SHP77 (cell line): ENCODE data around the gene CELSR1.

Experiments used
- DNase-seq, 2 experiments: peaks; one replicate each; lab custom pipeline; 2025; lab: John Stamatoyannopoulos, UW

The CELSR1 gene

DNA sequence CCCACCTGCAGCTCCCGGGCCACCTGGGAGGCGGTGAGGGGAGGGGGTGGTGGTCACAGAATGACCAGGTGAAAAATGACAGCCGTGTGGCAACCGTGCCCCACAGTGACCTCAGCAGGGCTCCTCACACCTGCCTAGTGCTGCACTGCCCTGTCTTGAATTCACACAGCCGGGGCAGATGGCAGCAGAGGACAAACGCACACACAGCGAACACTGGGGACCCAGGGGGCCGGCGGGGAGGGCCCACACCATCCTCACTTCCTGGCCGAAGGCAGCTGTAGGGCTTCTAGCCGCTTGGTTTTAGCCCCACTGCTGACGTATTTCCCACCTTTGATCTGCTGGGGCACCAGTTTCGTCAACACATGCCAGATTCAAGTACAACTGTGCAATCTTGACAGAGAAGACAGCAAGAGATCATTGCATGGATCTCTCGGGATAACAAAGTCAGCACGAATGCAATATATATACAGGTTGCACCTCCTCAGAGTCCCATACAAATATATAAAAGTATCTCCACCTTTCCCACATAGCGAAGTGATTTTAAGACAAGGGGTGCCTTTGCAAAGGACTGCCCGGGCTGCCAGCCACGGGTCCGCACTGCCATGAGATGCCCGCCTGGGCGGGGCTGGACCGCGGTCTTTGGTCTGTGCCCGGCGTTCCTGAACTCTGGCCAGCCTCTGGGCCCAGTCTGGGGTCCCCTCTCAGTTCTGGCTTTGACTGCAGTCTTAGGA, 175.1 kb downstream of the CELSR1 start:
- peak; percentile 93 to 96 for DNase-seq

DNA sequence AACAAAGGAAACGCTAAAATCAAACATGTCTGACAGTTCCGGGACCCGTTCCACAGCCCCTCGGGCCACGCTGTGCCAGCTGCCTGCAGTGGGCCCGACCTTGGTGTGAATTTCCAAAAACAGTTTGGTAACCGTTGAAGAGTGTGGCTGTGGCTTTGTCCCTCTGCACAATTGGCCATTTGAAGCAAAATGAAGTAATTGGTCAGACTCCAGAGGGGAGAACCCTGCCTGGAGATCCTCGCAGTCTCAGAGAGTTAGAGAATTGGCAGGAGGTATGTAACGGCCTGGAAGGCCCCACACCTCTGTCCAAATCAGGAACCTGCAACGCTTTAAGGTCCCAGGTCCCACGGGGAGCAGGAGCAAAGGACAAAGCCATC, 175.6 kb downstream of the CELSR1 start:
- DNase-seq: no peak

DNA sequence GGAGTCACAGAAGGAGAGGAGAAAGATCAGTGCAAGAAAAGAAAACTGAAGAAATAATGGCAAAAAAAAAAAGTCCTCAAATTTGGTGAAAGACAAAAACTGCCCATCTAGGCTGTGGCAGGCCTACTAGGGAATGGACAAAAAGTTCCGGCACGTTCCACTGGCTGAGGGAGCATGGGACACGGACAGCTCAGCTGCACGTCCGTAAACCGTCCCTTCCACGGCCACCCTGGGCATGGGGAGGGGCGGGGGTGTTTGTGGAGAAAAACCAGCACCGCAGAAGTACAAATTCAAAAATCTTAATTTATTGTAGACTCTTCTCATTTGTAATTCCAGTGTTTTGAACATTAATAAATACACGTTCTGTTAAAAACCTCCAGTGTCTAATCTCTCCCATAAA, 176.5 kb downstream of the CELSR1 start:
- DNase-seq: no peak

DNA sequence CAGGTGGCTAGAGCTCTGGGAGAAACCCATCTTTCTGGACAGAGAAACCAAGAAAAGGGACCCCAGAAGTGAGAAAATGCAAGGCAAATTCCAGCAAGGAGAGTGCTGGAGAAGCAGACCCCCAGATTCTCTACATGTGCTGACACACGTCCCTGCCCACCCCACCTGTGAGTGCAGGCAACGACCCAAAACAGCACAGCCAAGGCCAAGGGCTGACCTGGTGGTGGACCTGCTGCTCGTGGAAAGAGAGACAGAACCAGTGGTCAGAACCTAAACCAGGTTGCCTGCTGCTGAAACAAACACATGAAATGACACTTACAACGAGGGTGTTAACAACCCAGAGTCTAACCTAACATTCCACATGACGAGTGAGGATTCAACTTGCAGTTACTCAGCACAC, 177.3 kb downstream of the CELSR1 start:
- DNase-seq: no peak

DNA sequence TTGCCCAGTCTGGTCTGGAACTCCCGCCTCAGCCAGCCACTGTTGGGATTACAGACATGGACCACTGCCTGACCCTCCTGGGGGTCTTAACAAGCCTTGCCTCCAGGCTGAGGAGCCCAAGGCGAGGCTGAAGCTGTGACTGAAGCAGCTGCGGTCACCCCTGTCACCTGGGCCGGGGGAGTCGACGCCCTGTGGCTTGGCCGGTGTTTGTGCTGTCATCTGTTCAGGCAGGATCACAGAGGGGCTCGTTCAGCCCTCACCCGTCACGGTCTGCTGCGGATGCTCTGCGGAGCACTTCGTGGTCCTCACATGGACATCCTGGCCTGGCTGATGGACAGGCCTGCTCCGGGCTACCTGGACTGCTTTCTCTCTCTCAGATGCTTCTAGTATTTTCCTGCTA, 178.1 kb downstream of the CELSR1 start:
- no peak for DNase-seq

DNA sequence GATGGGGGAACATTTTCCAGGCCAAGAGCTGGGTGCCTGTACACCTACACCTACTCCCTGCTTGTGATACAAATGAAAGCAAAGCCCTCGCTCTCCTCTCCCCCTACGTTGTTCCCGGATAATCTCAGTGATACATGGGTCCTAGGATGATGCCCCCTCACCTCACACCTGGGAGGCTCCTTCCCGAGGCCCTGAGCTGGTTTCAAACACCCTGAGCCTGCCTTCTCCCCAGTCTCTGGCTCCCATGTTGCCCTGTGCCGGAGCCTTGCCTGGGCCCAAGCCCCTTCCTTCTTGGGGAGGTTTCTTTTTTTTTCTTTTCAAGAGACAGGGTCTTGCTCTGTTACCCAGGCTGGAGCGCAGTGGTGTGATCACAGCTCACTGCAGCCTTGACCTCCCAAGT, 178.7 kb downstream of the CELSR1 start:
- no peak for DNase-seq

DNA sequence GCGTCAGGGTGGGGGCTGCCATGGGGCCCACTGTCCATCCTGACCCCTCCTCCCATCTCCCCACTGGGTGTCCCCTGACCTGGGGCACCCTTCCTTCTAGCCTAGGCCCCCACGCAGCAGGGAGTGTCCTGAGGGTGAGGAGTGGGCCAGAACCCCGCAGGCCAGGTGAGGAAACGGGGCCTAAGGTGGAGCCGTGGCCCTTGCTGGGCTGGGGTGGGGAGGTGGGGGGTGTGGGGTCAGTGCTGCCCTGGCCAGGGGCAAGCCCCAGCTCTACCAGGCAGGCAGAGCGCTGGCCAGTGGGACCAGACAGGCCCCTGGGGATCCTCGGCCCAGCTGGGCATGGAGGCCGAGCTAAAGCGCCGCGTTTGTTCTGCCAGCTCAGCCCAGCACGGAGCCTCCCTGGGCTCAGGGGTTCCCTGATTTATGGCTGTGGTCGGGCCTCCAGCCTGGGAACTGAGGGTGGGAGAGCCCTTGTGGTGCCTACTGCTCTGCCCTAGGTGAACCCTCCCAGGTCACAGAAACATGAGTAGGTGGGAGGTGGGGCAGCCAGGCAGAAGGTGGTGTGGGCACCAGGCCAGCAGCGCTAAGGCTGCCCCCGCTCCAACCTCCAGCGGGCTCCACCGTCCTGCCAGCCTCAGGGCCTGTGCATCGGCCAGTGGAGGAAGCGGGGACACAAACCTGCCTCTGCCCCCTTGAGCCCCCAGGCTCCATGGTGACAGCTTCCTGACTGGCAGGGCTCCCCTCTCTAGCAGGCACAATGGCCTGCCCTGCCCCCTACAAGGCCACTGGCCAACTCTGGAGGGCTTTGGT, 179.5 kb downstream of the CELSR1 start:
- DNase-seq: no peak

DNA sequence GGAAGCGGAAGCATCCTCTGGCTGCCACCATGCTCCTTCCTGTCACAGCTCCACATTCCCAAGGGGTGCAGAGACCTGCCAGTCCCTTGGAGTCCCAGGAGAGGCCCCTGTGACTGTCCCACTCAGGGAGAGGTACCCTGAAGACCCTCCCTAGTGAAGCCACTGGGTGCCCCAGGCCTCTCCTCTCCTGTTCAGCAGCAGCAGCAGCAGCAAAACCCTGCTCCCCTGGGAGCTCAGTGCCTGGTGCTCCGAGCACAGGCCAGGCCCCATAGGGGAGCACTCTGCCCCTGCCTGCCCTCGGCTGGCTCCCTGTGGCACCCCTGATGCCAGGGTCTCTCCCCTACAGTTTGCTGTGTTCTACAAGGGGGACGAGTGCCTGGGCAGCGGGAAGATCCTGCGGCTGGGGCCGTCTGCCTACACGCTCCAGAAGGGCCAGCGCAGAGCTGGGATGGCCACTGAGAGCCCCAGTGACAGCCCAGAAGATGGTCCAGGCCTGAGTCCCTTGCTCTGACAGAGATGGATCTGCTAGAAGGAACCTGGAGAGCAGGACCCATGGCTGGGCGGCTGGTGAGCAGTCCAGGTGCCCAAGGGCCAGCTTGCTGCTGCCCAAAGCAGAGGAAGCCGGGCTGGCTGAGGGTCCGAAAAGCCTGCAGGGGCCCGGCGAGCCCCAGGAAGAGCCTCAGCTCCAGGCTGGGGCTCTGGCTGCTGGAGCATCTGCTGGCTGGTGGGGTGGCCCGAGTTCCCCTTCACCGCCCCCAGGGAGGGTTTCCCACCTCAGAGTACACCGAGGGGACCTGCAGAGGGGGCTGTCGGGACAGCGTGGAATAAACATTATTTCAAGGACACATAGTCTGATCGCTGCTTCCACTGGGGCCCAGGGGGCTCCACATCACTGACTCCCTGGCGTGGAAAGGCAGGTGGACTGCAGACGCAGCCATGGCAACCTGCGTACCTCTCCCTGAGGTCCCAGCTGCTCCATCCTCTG, 180.6 kb downstream of the CELSR1 start:
- DNase-seq: no peak

DNA sequence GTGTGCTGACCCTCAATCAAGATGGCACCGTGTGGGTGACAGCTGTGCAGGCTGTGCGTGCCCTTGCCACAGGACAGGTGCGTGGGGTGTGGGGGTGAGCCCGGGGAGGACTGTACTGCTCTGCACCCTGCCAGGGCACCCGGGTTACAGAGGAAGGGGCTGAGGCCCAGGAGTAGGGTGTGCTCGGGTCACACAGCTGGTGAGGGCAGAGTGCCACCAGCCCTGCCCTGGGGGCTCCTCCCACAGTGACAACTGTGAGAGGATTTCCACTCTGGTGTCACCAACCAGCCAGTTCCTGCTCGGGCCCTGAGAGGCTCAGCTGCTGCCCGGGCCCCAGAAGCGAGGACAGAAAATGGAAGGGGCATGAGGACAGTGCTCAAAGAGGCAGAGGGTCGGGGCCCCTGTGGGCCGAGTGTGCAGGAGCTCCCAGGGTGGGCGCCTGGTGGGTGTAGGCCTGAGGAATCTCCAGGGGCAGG, 181.4 kb downstream of the CELSR1 start:
- no peak for DNase-seq

DNA sequence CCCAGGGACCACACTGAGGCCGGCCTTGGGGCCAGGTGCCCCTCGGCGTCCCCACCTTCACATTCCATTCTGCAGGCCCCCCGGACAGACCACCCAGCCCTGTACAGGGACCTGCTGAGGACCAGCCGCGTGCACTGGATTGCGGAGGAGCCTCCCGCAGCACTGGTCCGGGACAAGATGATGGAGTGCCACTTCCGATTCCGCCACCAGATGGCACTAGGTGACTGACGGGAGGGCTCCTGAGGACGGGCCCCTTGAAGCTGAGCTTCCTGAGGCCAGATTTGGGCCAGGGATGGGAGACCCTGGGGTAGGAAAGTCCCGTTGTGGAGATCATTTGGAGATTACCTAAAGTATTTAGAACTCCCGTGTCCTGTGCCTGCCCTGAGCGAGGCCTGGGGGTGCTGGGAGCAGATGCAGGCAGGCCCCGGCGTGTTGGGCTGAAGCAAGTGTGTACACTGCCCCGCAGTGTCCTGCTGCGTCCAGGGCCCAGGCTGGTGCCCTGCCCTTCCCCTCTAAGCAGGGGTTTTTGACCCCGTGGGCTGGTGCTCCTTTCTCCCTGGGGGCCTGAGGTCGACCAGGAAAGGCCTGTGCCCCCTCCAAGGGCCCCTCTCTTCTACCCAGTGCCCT, 181.9 kb downstream of the CELSR1 start:
- DNase-seq: peak; percentile 68 to 70

DNA sequence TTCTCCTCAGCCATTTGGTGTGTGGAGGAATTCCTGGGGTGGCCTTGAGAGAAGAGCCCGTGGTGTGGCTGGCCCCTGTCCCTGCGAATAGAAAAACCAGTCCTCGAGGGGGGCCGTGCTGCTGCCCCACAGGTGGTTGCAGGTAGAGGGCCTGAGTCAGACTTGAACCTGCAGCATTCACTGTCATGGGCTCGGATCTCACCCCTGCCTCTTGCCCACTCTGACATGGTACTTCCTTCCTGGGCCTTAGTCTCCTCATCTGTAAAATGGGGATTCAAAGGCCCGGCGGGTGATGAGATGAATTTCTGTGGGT, 182.5 kb downstream of the CELSR1 start:
- DNase-seq: no peak

DNA sequence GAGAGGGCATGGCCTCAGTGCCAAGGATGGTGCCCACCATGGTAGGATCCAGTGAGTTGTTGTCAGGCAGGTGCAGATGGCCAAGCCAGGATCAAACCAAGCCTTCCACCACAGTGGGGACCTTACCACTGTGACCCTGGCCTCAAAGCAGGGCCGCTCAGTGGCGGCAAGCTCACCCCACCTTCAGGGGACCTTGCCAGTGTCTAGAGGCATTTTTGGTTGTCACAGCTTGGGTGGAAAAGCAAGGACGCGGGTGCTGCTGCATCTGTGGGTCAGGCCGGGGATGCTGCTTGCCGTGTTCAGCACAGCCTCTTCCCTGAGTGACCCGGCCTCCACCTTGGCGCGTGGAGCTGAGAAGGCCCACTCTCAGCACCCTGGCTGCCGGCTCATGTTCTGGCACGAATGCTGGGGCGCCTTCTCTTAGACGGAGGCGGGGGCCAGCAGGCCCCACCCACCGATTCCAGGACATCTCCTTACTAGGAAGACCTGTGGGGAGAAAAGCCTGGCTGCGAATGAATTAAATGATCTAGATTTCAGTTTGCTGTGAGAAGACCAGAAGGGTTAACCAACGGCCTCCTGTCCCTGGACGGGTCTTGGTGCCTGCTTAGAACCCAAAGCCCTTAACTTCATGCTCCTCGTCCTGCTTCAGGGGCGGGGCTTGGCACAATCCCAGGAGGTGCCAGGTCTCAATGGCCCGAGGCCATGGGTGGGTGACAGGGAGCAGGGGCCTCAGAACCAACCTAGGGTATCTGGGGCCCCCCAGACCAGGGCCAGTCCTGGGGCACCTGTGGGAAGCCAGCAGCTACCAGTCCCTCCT, 183.0 kb downstream of the CELSR1 start:
- DNase-seq: no peak

DNA sequence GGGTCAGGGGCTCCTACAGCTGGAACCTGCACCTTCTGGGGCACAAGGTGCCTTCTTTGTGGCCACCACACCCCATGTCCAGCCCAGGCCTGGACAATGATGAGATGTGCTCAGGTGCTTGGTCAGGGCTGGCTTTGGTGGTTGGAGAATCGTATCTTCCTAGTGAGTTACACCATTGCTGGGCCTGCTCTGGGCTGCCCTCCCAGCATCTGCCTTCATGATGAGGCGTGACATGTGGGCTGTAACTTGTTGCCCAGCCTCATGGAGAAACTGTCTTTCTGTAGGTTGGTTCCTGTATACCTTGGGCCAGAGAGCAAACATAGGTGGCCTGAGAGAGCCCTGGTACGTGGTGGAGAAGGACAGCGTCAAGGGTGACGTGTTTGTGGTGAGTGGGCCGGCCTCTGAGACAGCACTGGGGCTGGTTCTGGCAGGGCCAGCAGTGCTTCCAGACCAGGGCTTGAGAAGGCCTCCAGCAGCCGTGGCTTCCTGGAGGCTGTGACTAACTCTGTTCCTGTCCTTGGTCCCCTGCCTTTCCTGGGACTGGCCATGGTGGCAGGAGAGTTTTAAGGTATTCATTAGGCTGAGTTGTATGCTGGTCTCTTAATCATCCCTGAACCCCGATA, 183.8 kb downstream of the CELSR1 start:
- DNase-seq: no peak

DNA sequence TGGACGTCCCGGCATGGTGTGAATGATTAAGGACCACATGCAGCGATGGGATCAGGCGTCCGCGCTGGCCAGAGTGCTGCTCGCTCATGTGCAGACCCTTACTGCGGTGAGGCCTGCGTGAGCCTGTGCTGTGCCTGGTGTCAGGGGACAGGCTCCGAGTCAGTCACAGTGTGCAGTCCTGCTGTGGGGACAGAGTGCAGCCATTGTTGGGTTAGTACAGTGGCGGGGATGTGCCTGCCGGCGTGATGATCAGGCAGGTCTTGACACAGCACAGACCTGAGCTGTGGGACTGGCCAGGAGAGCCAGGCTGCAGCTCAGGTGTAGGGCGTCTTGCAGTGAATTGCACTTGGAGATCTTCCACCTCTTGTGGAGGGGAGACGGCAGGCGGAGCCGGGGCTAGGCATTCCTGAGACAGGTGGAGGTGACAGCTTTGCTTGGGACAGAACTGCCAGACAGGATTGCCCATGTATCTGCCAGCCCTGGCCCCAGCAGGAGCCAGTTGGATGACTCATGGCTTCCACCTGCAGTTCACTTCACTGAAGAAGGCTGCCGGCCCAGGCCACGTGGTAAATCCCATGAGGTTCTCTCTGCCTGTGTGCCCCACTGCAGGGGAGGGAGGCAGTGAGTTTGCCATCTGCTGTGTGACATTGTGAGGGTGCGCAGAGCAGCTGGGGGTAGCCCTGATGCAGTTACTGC, 184.6 kb downstream of the CELSR1 start:
- DNase-seq: peak; percentile 25 to 79

DNA sequence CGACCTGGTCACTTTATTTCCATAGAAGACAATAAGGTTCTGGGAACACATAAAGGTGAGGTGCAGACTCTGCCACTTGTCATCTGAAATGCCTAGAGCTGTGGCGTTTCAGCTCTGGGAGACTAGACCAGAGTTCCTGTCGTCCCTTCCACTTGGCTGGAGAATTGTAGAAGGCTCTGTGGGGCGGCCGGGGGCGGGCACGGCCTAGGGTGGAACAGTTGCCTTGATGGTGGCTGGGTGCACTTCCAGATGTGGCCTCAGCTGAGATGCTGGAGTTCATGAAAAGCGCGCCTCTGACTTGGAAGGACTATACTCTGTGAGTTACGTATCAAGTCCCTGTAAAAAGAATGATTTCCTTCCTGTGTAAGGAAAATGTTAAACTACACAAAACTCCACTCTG, 185.1 kb downstream of the CELSR1 start:
- no peak for DNase-seq

DNA sequence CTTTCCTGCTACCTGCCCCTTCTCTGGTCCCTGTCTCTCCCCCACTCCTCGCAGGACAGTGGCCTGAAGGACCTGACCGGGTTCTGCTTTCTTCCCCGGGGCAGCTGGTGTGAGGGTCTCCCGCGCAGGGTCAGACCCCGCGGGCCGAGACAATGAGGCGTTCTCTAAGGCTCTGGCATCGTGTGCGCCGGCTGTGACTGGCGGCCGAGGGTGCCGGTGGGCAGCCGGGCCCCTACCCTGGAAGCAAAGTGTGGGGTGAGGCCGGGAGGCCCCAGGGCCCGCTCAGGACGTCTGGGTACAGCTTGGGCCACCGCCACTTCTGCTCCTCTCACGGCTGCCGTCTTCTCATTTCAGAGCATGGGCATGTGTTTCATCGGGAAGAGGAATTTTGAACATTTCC, 185.7 kb downstream of the CELSR1 start:
- no peak for DNase-seq

DNA sequence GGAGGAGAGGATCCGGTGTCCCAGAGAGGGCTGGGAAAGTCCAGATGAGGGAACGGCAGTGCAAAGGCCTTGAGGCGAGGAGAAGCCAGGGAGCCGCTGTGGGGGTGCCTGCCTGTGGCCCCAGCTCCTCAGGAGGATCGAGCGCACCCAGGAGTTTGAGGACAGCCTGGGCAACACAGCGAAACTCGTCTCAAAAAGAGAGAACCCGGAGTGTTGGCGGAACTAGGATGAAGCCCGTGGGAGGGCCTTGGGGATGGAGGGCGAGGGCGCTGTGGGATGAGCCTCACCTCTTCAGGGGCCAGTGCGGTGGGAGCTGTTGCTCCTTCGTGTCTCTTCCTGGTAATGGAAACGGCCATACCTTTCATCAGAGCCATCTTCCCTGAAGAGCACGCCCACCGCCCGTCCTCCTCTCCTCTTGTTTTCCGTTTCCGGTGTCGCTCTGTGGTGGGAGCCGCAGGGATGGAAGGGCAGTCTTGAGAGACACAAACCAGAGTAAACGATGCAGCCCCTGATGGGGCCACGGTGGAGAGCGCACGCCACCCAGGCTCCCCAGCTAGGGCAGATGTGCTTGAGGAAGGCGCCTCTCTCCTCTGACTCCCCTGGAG, 186.2 kb downstream of the CELSR1 start:
- DNase-seq: no peak

DNA sequence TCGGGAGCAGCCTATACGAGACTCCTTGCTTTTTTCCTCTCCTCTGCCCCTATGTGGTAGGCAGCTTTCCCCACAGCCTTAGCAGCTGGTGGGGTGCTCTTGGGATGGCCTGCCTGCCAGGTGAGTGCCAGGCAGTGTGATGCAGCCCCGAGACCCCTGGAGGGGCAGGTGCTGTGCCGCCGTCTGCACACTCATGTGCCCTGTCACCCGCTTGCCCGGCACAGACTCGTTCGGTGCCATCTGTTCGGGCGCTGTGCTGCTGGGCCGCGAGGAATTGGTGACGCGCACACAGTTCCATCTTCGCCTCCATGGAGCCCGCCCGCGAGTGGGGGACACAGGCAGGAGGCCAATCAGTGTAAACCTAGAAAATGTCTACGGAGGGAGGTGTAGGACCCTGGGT, 186.8 kb downstream of the CELSR1 start:
- no peak for DNase-seq

DNA sequence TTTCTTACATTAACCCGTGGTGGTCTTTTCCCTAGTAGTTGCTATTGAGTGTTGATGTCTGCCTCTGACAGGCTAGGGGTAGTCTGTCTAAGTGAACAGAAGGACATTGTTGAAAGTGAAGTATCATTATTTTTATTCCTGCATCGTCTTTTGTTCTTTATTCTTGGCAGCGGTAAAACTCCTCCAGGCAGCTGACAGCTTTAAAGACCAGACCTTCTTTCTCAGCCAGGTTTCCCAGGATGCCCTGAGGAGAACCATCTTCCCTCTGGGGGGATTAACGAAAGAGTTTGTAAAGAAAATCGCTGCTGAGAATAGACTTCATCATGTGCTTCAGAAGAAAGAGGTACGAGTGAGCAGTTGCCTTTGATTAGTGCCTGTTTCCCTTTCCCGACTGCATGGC, 187.3 kb downstream of the CELSR1 start:
- DNase-seq: no peak

DNA sequence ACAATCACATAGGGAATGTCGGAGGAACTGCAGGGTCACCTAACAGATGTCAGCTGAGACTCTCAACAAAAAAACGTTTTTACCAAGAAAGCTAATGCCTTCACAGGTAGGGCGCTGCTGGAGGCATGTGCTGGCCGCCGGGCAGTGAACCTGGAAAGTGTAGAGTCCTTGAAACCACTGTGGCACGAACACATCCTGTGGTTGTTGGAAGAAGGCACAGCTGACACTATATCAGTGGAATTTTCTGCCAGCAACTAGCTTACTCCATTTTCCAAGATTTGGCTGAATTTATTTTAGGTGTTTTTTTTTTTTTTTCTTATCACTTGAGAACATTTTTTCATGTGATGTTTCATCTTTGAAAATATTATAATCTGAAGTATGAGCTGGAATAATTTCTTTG, 187.7 kb downstream of the CELSR1 start:
- DNase-seq: no peak
